ENCODE results near the gene FA2H. TPM values are rescaled to one million over a fixed set of nuclear protein-coding genes. Genes with fewer than 3 reads are reported as not detected.

Gene FA2H
- polyA plus RNA-seq, 2 of the 4 experiments (the other 2 are of a cell fraction): 5.6 to 7.1 TPM

- no peak for TF ChIP-seq NFE2L2 (conservative IDR thresholded peaks at IDR 0.05; ENCODE audit: low read length)
Measured at GRCh38 chr16:74698222-74698621, 76.4 kb downstream of the FA2H start (continued).

- 47% methylated on average over 19 of the region's 19 CpGs for WGBS (ENCODE audit: missing lambda C conversion rate)
- ChIA-PET CTCF (interaction anchor here (0.6 to 8.6 kb wide), 6 partner anchors 14 to 538 kb away, joined by 3 to 70 read pairs (median 3); no protein-coding TSS in a partner anchor), POLR2A (interaction anchor here (1.5 kb wide), 1 partner anchor 29 kb away, joined by 18 read pairs; the partner anchor contains the start of gene RFWD3)
- peak overlapping the region; percentile 90 for H3K4me2 ChIP-seq
- peaks cover 23% of the 10 kb centered on the region; the same call in 2 of the 3 replicates for H3K4me1 ChIP-seq
- peak; percentile 18 for FAIRE-seq
- peak overlapping the region; percentile 58 to 77; a peak in 5 of 6 replicates for H3K27ac ChIP-seq
- ATAC-seq: peak; percentile 94 to 96
- H3K4me3 ChIP-seq: peak overlapping the region; percentile 35
- H3K9me3 ChIP-seq: no peaks in the 10 kb centered on the region
- DNase-seq (ENCODE audit: low read depth in 1 of 2, low spot score in 1 of 2): peak; percentile 93 to 98
- TF ChIP-seq MAZ (IDR thresholded peaks at IDR 0.05; ENCODE audit: borderline replicate concordance, low read depth, low read length) (no peak), ELK1 (IDR thresholded peaks at IDR 0.05; ENCODE audit: low read depth, low read length) (no peak), E2F6 (IDR thresholded peaks at IDR 0.05; ENCODE audit: borderline replicate concordance, low read depth) (peak; percentile 68; the same call in 1 of the 2 replicates), TFCP2L1 (CRISPR knock-in tag; IDR thresholded peaks at IDR 0.05) (no peak), NR3C1 (IDR thresholded peaks at IDR 0.05) (no peak), RNF2 (IDR thresholded peaks at IDR 0.05; ENCODE audit: borderline replicate concordance, low read depth) (no peak), POLR2AphosphoS2 (conservative IDR thresholded peaks at IDR 0.05; ENCODE audit: low read length) (no peak), CEBPB (IDR thresholded peaks at IDR 0.05) (peak; percentile 58 to 72; a peak in 3 of 4 replicates), HEYL (CRISPR knock-in tag; IDR thresholded peaks at IDR 0.05) (no peak), CBX8 (IDR thresholded peaks at IDR 0.05) (no peak), SREBF2 (IDR thresholded peaks at IDR 0.05) (no peak), TP53 (CRISPR knock-in tag; IDR thresholded peaks at IDR 0.05) (no peak), BCL3 (IDR thresholded peaks at IDR 0.05) (no peak), HOXB13 (CRISPR knock-in tag; IDR thresholded peaks at IDR 0.05; ENCODE audit: low read depth) (no peak), ZNF302 (CRISPR knock-in tag; IDR thresholded peaks at IDR 0.05) (no peak), RARB (CRISPR knock-in tag; IDR thresholded peaks at IDR 0.05) (no peak), HES2 (IDR thresholded peaks at IDR 0.05) (no peak), JUNB (IDR thresholded peaks at IDR 0.05) (no peak), PBX3 (IDR thresholded peaks at IDR 0.05) (no peak), HMGXB4 (CRISPR knock-in tag; IDR thresholded peaks at IDR 0.05; ENCODE audit: borderline replicate concordance) (no peak), SMC3 (IDR thresholded peaks at IDR 0.05) (no peak), NPAS2 (CRISPR knock-in tag; IDR thresholded peaks at IDR 0.05; ENCODE audit: borderline replicate concordance) (no peak), KDM5A (IDR thresholded peaks at IDR 0.05) (no peak), FOSB (CRISPR knock-in tag; IDR thresholded peaks at IDR 0.05) (no peak), JUN (IDR thresholded peaks at IDR 0.05) (peak in 1 of 2 experiments; percentile 41; a peak in 1 of 5 replicates), MAX (IDR thresholded peaks at IDR 0.05) (peak; percentile 55; the same call in 1 of the 2 replicates), KDM1A (IDR thresholded peaks at IDR 0.05; ENCODE audit: low read depth) (no peak), USF2 (IDR thresholded peaks at IDR 0.05) (peak; percentile 99), ESRRA (IDR thresholded peaks at IDR 0.05; ENCODE audit: borderline replicate concordance, low read length) (no peak), NFE2L2 (conservative IDR thresholded peaks at IDR 0.05; ENCODE audit: low read length) (no peak), PHF8 (IDR thresholded peaks at IDR 0.05; ENCODE audit: borderline replicate concordance, low read depth) (no peak)
Measured at GRCh38 chr16:74695450-74696422, 78.9 kb downstream of the FA2H start.
